LoVo (cell line): ENCODE data around the gene PLA2R1.

Source experiments
- DNase-seq: peaks from one replicate; pipeline ENCODE4 v3.0.0-alpha.2; 2016; ENCODE audit warnings: low spot score

The PLA2R1 gene

GRCh38 chr2:159933727-159934049 lies 128.7 kb downstream of the PLA2R1 start:
- no peak for DNase-seq

- DNase-seq: no peak
Measured at GRCh38 chr2:159933040-159933726, 129.2 kb downstream of the PLA2R1 start.

- no peak for DNase-seq
Measured at GRCh38 chr2:159926695-159927094, 135.7 kb downstream of the PLA2R1 start.

GRCh38 chr2:159925975-159926374 lies 136.4 kb downstream of the PLA2R1 start:
- no peak for DNase-seq

- no peak for DNase-seq
Measured at GRCh38 chr2:159922563-159922962, 139.9 kb downstream of the PLA2R1 start.

- peak; percentile 42 for DNase-seq
Measured at GRCh38 chr2:159921752-159922404, 140.5 kb downstream of the PLA2R1 start.

GRCh38 chr2:159916511-159916910 lies 145.9 kb downstream of the PLA2R1 start:
- no peak for DNase-seq

GRCh38 chr2:159913900-159914299 lies 148.5 kb downstream of the PLA2R1 start:
- DNase-seq: no peak

GRCh38 chr2:159912580-159912979 lies 149.8 kb downstream of the PLA2R1 start:
- DNase-seq: no peak

GRCh38 chr2:159910951-159911350 lies 151.5 kb downstream of the PLA2R1 start:
- no peak for DNase-seq

- DNase-seq: no peak
Measured at GRCh38 chr2:159908623-159909022, 153.8 kb downstream of the PLA2R1 start.

GRCh38 chr2:159907909-159908308 lies 154.5 kb downstream of the PLA2R1 start:
- DNase-seq: no peak

- DNase-seq: peak; percentile 45
Measured at GRCh38 chr2:159905926-159906714, 156.3 kb downstream of the PLA2R1 start.

- peak; percentile 72 for DNase-seq
Measured at GRCh38 chr2:159904959-159905305, 157.5 kb downstream of the PLA2R1 start.

- peak; percentile 79 for DNase-seq
Measured at GRCh38 chr2:159904127-159904958, 158.1 kb downstream of the PLA2R1 start, which contains the start of gene LY75. Gene LY75, minus strand, starts transcription at chr2:159904756.

- no peak for DNase-seq
Measured at GRCh38 chr2:159903443-159904126, 158.8 kb downstream of the PLA2R1 start.

- DNase-seq: no peak
Measured at GRCh38 chr2:159902722-159903121, 159.7 kb downstream of the PLA2R1 start.

- no peak for DNase-seq
Measured at GRCh38 chr2:159900343-159900742, 162.1 kb downstream of the PLA2R1 start.

GRCh38 chr2:159898441-159898840 lies 164.0 kb downstream of the PLA2R1 start:
- DNase-seq: no peak

- DNase-seq: no peak
Measured at GRCh38 chr2:159897720-159898119, 164.7 kb downstream of the PLA2R1 start.

GRCh38 chr2:159897081-159897480 lies 165.3 kb downstream of the PLA2R1 start:
- no peak for DNase-seq
